Subcutaneous preadipocyte (primary cell): ENCODE results near the gene ARMH1. TPM values are rescaled to one million over a fixed set of nuclear protein-coding genes. Genes with fewer than 3 reads are reported as not detected.
A peak's percentile ranks its signal among the peaks of the same experiment; 100 is the strongest.

ENCODE experiments used
- small RNA-seq: library from RNA; depleted of rRNA; stranded (forward); fragments of <200 nt; gene quantifications from one replicate; pipeline ENCODE3, GENCODE V24; 2012
- total RNA-seq: library from RNA; depleted of rRNA; stranded (reverse); fragments of >200 nt; gene quantifications from 2 replicates; pipeline ENCODE4 v1.2.3, GENCODE V29; 2012

The ARMH1 gene
- 0.59 and 2.2 TPM in 2 replicates for total RNA-seq

GRCh38 chr1:44674113-44675000 lies at the start of gene ARMH1, which contains the start of gene TMEM53:
Gene ARMH1, plus strand, starts transcription at chr1:44674714. Its CDS starts 14,984 bp downstream, at chr1:44689698.
Gene TMEM53, minus strand, starts transcription at chr1:44674481. Its CDS starts 90 bp downstream, at chr1:44674391.

DNA sequence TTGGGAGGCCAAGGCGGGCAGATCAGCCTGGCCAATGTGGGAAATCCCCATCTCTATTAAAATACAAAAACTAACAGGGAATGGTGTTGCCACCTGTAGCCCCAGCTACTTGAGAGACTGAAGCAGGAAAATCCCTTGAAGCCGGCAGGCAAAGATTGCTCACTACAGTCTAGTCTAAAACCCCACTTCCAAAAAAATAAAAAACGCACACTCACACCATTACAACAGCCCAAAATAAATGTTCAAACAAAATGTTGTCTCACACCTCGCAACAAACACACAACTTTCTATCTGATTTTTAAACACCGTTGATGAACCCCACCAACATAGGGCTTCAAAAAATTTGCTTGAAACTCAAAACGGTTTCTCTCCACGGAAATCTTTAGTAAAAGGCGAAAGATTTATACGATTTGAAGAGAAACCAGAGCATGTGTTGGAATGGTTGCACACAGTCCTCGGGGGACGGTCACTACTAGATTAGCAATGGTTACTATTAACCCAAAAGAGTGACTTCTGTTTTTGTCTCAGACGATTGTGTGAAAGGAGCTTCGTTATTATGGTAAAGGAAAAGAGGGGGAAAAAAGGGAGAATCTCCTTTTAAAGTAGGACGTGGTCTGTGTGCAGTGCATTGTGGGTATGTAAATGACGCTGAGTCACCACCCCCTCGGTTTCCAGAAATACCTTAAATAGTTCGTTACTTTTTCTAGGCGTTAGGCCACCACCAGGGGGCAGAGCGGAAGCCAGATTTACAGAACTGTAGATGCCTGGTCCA lies 56.4 kb downstream of the ARMH1 start, which contains the start of gene RNU5D-1:
TSS of gene RNU5D-1 (minus strand) at position 430 of the 772 bp plus-strand sequence.

GRCh38 chr1:44739307-44740178 lies 65.0 kb downstream of the ARMH1 start, which contains the start of gene KIF2C:
Gene KIF2C, plus strand, starts transcription at chr1:44739837. Its CDS starts 96 bp downstream, at chr1:44739933.

Small RNA genes within 50 kb of the gene (small RNA-seq; reads per million reads assigned to genes)
- gene RNU5D-1 (726 reads per million, percentile 99 among the genes with 10 or more reads in this experiment), gene RNU5F-1 (57.3 reads per million, percentile 98 among the genes with 10 or more reads in this experiment)

Other genes starting within 250 kb of the ARMH1 start
- 9.8 and 14.3 TPM in 2 replicates for gene TMEM53, start 233 bp upstream of the ARMH1 start, total RNA-seq
- gene RNU5D-1, start 56.5 kb downstream of the ARMH1 start, total RNA-seq, result not detected in 2 replicates
- 28.3 and 39.1 TPM in 2 replicates for gene KIF2C, start 65.1 kb downstream of the ARMH1 start, total RNA-seq
- 928 and 1,821 TPM in 2 replicates for gene RPS8, start 100.8 kb downstream of the ARMH1 start, total RNA-seq
- gene BEST4, start 113.5 kb downstream of the ARMH1 start, total RNA-seq, result not detected in 2 replicates
- 23.1 and 41.8 TPM in 2 replicates for gene PLK3, start 125.7 kb downstream of the ARMH1 start, total RNA-seq
- not detected in 2 replicates for gene DYNLT4, start 132.6 kb downstream of the ARMH1 start, total RNA-seq
- 3.7 and 7.4 TPM in 2 replicates for gene BTBD19, start 133.8 kb downstream of the ARMH1 start, total RNA-seq
- gene PTCH2, start 168.5 kb downstream of the ARMH1 start, total RNA-seq, result 0.20 and 0.37 TPM in 2 replicates